ENCODE data around the gene ELFN1. TPM values are rescaled to one million over a fixed set of nuclear protein-coding genes. Genes with fewer than 3 reads are reported as not detected.

ELFN1 gene
- total RNA-seq (2014; rRNA removed; shearing (Covaris generic)), result 5.3 and 6.1 TPM in 2 replicates

DNA sequence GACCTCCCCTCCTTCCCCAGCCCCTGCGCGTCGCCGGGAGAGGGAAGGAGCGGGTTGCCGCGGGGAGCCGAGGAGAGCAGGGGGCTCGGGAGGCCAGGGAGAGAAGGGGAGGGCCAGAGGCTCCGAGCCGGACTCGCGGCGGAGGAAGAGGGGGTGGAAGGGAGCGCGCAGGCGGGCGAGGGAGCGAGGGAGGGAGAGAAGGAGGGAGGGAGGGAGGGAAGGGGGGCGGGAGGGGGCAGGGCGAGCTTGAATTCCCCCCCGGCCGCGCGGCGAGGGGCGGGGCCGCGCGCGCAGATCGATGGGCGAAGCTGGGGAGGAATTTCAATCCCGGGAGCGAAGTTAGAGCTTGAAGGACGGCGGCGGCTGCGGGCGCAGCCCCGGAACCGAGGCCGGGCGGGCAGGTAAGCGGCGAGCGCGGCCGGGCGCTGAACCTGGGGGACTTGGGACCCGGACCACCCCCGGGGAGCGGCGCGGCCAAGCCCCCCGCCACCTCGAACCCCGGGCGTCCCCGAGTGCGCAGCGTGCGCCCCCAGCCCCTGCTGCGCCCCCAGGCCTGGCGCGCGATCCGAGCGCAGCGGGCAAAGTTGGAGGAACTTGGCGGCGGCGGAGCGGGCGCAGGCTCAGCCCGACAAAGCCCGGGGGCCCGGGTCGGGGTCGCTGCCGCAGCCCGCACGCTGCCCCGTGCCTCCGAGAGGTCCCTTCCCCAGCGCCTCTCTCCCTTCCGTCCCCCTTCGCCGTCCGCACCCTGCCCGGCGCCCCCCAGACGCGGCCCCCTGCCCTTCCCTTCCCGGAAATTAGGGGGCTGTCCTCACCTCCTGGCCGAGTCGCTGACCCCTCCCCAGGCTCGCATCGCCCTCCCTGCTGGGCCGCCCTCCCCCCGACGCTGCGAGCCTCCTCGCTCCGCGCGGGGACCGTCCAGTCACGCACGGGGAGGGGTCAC lies at the start of gene ELFN1:
Gene ELFN1, plus strand, starts transcription at position 324 of the 940 bp plus-strand sequence. CDS start 74,320 bp downstream, outside the sequence.
- no peak for DNase-seq (ENCODE audit: low spot score)

DNA sequence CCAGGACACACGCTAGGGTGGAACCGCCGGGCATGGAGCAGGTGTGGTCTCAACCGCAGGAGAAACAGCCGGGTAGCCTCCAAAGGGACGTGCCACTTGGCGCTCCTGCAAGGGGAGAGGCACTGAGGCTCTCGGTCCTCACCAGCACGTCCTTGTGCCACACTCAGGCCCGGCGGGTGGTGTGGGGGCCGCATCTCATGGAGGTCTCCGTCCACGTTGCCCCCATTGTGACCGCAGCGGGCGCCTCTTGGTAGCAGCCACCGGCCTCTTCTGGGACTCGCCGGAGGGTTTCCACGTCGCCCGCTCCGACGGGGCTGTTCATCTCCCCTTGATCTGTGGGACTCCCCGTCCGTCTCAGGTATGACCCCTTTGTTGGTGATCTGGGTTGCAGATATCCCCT lies 49.2 kb upstream of the ELFN1 start:
- no peak for DNase-seq (ENCODE audit: low spot score)

DNA sequence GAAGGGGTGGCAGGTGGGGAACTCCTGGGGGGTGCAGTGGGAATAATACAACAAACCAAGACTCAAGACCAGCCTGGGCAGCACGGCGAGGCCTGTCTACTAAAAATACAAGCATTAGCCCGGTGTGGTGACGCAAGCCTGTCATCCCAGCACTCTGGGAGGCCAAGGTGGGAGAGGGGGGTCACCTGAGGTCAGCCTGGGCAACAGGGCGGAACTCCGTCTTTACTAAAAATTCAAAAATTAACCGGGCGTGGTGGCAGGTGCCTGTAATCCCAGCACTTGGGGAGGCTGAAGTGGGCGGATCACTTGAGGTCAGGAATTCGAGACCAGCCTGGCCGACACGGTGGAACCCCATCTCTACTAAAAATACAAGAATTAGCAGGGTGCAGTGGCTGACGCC lies 48.4 kb upstream of the ELFN1 start:
- no peak for DNase-seq (ENCODE audit: low spot score)

DNA sequence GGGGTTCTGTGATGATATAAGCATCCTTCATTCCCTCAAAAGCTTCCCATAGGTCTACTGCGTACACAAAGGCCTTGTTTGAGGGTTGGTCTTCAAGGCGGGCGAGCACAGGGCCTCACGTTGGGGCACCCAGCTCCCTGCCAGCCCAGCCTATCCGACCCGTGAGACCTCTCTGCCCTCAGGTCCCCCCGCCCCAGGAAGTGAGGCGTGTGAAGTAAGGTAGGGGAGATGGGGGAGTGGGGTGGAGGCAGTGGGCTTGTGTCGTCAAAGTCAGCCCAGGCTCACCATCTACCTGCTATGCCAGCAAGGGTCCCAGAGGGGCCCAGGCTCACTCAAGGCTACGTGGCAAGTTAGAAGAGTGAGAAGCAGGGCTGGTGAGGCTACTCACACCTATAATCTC lies 47.6 kb upstream of the ELFN1 start:
- no peak for DNase-seq (ENCODE audit: low spot score)

DNA sequence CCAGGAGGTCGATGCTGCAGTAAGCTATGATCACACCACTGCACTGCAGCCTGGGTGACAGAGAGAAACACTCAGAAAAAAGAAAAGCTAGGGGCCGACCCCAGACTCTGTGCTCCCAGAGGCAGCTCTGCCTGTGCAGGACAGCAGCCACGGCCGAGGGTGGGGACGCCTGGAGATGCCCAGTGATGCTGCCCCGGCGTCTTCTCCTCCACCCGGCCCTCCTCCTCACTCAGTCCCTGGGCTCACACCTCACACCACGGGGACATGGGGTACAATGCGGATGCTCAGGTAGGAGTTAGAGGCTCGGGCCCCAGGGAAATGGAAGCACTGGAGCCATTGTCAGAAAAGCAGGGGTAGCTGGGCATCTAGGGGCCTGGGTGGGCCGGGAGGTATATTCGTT lies 46.3 kb upstream of the ELFN1 start:
- no peak for DNase-seq (ENCODE audit: low spot score)

DNA sequence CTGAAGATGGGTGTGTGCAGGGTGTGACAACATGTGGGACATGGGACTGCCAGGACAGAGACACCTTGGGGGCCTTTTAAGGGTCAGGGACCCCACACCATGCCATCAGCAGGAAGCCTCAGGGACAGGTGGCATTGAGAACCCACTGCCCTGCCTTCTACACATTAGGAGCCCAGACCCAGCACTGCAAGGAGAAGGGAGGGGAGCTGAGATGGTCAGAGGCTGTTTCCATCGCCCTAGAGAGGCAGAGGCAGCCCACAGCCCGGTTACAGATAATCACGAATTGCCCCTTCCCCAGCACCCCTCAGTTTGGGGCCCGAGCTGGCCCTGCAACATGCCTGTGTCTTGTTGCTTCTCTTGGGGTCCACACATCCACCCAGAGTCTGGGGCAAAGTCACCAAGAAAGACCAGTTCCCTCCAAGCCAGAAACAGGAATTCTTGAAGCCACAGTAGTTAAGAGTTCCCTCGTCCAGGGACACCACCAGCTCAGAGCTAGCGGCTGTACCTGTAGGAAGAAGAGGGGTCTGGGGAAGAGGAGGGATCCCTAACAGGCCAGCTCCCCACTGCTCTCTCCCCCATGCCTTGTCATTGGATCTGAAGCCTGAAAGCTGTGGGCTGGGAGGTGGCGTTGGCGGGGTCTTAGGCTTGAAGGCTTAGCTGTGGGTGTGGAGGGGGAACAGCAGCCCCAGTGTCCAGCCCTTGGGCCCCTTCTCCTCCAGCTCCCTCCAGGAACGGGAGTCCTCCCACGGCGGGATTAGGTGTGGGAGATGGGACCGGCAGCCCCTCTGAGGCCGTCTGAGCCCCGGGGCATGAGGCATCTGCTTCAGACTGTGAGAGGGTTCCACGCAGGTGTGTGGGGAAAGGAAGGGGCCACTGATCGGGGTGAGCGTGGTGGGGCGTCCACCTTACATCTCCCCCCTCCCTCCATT lies 44.8 kb upstream of the ELFN1 start:
- DNase-seq (ENCODE audit: low spot score), result no peak

DNA sequence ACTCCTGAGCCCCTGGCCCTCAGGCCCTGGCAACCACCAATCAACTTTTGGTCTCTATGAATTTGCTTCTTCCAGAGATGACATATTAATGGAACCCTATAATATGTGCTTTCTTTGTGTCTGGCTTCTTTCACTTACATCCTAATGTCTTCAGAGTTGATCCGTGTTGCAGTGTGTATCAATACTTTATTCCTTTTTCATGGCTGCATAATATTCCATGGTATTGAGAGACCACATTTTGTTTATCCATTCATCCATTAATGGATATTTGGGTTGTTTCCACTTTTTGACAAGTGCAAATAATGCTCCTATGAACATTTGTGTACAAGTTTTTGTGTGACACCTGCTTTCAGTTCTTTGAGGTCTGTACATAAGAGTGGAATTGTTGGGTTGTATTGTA lies 43.3 kb upstream of the ELFN1 start:
- DNase-seq (ENCODE audit: low spot score), result no peak

DNA sequence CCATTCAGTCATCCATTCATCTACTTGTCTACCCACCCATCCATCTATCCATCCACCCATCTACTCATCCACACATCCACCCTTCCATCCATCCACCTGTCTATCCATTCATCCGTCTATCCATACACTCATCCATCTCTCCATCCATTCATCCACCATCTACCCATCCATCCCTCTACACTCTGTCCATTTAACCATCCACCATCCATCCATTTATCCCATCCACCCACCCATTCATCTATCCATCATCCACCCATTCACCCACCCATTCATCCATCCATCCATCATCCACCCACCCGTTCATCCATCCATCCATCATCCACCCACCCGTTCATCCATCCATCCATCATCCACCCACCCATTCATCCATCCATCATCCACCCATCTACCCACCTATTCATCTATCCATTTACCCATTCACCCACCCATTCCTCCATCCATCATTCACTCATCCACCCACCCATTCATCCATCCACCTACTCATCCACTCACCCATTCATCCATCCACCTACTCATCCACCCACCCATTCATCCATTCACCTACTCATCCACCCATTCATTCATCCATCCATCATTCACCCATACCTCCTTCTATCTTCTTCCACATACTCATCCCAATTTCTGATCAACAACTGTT lies 39.3 kb upstream of the ELFN1 start:
- no peak for DNase-seq (ENCODE audit: low spot score)

DNA sequence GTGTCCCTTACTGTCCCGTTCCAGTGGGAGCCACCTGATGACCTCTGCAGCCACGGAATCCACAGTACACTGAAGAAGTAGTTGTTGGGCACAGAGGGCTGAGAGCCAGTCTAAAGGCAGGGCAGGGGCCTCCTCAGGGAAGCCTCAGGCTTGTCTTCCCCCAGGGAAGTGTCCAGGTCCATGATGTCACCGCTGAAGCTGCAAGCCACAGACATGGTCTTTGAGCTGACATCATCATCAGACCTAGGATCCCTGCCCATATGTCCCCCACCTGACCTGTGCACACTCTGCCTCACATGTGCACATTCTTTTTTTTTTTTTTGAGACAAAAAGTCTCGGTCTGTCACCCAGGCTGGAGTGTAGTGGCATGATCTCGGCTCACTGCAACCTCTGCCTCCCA lies 38.4 kb upstream of the ELFN1 start:
- no peak for DNase-seq (ENCODE audit: low spot score)

DNA sequence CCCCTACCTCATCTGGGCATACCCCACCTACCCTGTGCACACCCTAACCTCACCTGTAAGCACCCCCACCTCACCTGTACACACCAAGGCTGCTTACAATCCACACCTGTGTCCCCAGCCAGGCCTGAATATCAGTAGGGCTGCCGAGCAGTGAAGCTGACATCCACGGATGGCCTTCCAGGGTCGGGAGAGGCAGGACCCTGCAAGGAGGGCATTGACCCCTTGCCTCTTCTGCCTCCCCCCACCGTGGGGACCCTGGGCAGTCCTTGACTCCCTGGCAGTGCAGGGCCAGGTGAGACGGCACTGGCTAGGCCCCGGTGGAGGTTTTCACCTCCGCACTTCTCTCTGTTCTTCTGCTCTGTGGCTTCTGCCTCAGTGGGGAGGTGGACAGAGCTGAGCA lies 37.6 kb upstream of the ELFN1 start:
- no peak for DNase-seq (ENCODE audit: low spot score)

DNA sequence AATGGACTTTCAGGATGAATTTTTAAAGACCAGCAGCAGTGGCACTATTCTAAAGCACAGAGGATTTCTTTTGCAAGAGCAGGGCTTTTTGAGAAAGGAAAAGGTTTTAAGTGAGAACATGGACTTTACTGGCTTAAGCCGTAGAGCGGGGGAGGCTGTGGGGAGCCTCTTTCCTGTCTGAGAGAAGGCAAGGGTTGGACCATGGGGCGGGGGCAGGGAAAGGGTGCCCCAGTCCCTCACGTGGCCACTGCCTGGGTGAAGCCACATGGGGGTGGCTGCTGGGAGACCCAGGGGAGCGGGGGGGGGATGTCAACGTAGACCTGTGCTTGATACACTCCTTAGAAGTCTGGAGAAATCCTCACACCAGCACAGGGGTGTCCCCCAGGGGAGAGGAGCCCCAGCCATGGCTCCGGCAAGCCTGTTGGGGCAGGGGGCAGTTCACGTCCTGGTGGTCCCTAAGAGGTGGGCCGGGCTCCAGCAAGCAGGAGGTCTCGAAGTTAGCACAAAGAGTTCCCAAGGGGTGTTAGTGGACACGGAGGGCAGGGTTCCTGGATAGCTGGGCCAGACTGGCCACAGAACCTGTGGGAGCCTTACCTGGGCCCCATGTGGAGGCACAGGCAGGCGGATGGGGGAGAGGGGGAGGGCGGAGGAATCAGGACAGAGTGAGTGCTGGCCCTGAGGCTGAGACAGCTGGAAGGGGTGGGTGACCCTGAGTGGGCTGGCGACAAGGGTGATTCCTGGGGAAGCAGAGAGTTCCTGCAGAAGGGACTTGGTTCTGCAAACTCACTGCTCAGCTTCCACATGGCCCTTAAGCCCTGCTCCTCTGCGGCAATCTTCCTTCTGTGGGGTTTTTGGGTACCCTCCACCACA lies 36.9 kb upstream of the ELFN1 start:
- DNase-seq (ENCODE audit: low spot score), result no peak

DNA sequence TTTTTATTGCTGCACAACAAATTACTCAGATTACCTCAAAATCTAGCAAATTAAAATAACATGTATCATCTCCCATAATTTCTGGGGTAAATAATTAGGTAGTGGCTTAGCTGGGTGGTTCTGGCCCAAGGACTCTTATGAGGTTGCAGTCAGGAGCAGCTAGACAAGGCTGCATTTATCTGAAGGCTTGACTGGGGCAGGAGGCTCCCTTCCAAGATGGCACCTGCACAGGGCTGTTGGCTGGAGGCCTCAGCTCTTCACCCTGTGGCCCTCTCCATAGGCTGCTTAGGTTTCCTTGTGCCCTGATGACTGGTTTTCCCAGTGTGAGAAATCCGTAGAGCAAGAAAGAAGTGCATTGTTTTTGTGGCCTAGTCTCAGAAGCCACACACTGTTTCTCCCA lies 34.7 kb upstream of the ELFN1 start:
- DNase-seq (ENCODE audit: low spot score), result no peak

DNA sequence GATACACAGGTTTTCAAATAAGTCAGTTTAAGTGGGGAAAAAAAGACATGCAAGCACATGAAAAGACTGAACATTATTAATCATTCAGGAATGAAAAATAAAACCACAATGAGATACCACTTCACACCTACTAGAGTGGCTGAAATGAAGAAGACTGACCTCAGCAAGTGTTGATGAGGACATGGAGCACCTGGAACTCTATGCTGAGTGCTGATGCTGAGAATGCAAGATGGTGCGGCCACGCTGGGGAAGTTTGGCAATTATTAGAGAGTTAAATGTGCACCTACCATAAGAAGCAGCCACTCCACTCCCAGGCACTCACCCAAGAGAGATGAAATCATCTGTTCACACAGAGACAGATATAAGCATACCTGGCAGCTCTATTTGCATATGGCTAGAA lies 32.9 kb upstream of the ELFN1 start:
- no peak for DNase-seq (ENCODE audit: low spot score)

DNA sequence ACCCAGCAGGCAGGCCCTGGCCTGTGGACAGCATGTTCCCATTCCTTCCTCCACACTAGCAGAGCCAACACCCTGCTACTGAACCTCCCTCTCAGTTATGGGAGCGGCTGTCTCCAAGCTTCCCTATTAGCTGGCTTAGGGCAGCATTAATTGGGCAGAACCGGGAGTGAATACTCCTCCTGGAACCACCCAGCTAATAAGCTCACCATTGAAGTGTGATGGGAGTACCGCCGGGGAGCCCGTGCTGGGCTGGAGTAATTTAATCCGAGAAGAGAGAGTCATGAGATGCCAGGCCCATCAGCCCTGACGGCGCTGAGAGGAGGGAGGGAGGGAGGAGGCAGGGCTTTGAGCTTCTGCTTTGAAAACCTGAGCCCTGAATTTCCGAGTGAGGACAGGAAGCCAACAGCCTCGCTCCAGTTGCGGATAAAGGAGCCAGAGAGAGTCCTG lies 31.8 kb upstream of the ELFN1 start:
- DNase-seq (ENCODE audit: low spot score), result no peak

DNA sequence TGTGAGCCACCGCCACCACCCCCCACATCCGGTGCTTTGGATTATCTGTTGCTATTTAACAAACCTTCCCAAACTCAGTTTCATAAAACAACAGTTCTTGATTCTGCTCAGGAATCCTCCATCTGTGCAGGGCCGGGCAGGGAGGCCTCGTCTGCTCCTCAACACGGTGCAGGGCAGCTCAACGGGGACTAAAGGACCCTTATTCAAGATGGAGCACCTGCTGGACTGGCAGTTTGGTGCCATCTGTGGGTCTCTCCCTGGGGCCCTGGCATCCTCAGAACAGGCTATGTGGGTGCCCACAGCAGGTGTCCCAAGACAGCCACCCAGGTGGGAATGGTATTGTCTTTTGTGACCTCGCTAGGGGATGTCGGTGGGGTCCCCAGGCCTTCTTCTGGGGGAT lies 31.0 kb upstream of the ELFN1 start:
- no peak for DNase-seq (ENCODE audit: low spot score)

DNA sequence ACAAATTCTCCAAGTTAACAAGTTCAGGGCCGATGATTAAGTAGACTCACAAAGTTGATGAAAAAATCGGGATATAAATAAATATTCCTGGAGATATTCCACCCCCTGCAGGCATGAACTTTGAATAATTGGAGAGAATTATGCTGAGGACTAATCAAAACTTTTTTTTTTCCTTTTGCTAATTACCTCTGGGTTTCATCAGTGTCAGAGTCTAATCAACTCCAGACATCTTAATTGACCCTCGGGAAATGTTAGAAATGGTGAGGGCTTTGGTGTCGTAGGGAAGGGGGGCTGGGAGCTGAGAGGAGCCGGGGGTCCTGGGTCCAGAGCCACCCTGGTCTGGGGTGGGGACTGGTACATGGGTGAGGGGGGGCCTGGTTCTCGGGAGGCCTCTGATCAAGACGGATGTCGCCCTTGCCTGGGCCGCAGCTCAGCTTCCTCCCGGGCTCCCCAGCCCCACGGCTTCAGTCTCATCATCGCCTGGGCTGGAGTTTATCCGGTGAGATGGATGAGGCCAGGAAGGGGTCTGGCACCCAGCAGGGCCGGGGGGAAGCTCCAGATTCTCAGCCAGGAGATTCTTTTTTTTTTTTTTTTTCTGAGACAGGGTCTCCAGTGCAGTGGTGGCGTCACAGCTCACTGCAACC lies 30.4 kb upstream of the ELFN1 start:
- no peak for DNase-seq (ENCODE audit: low spot score)

DNA sequence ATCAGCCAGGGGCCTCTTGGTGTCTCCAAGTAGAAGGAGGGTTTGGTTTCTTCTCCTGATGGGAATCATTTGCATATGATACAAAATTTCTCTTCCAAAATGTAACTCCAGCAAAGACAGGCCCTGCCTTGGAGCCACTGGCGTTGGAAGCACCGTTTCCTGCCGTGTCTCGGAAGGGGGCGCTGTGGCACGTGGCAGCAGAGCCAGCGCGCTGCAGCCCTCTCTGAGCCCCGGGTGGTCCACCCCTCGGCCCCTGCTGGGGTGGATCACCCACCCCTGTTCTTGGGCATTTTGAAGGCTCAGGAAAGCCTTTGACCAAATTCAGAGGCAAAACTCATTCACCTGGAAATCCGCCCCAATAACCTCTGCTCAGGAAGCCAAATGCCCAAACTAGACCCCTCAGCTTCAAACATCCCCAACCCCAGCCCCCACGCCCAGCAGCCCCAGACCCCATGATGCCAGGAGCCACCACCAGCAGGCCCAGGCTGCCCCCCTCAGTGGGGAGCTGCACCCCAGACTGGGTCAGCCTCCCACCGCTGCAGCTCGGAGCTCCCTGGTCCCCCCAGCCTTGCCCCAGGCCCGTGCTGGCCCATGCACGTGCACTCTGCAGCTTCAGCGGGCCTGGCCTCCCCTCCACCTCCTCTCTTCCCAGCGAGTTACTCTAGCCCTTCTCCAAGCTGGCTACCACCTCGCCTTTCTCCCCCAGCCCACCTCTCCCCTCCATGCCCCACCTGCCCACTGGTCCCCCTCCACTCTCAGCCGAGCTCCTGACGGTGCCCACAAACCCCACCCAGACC lies 29.5 kb upstream of the ELFN1 start:
- no peak for DNase-seq (ENCODE audit: low spot score)

DNA sequence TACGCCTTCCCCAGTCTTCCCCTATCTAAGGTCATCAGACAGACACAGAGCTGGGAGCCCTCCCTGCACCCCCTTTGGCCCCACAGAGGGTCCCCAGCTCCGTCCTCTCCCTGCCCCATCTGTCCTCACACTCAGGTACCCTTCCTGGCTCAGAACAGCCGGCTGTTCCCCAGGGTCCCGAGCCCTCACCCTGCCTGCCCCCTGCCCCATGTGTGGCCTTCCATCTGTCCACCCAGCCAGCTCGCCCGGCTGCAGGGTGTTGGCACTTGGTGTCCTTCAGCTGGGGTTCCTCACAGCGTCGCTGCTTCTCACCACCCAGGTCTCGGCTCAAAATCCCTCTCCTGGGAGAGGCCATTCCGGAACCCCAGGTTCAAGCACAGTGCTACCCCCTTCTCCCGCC lies 28.9 kb upstream of the ELFN1 start:
- DNase-seq (ENCODE audit: low spot score), result no peak

DNA sequence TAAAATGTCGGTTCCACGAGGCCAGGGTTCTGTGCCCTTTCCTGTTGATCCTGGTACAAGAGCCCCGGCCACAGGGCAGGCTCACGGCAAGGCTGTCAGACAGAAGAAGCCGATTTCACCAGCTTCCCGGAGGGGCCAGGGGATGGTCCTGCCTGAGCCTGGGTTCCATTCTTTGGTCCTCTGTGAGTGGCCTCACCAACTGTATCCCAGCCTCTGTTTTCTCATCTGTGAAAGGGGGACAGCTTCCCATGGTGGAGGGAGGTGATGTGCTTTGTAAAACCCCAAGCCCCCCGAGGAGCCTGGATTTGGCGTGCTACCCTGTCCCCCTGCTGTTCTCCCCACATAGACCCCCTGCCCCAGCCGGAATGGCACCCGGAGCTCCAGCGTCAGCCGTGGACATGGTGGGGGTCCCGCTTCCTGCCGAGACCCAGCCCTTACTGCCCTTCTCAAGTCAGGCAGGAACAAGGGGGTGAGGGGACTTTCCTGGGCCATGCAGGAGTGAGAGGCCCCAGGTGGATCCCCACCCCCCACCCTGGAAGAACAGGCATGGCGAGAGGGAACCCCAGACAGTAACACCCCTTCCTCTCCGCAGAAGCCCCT lies 28.3 kb upstream of the ELFN1 start:
- DNase-seq (ENCODE audit: low spot score), result no peak

Data from A172 (cell line).